HUDEP-2 (cell line): Measurements from ENCODE around the gene BCAS4.

Experiments used
- DNase-seq, 76 experiments: peaks; one replicate each; lab custom pipeline; 2025; ENCODE audit not compliant: unreplicated experiment in 76 of 76; lab: John Stamatoyannopoulos, UW

Gene BCAS4

GRCh38 chr20:50898475-50898874 is 103.6 kb downstream of the BCAS4 start:
- DNase-seq: no peak

DNA sequence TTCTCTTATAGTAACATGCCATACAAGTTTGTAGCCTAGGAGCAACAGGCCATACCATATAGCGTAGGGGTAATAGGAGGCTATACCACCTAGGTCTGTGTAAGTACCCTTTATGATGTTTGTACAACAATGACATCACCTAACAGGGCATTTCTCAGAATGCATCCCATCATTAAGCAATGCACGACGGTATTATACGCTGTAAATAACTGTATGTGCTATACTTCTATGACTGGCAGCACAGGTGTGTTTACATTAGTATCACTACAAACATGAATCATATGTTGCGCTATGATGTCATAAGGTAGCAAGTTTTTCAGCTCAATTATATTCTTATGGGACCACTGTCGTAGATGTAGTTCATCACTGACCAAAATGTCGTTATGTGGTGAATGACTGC is 105.4 kb downstream of the BCAS4 start:
- DNase-seq: no peak

DNA sequence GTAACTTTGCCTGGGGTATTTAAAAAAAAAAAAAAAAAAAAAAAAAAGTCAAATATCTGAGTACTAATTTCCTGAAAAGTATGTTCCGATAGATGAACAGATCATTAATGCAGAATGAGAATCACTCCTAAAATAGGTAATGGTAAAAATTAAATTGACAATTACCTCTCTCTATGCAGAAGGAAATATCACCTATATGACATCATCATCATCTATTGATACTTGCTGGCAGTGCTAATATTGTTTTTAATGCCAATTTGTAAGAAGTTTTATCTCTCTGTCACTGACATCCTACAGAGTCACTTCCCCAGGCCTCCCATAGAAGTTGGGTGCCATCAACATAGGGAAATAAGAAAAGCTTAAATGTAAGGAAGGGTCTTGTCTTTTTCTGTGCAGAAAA is 106.4 kb downstream of the BCAS4 start:
- DNase-seq: no peak

DNA sequence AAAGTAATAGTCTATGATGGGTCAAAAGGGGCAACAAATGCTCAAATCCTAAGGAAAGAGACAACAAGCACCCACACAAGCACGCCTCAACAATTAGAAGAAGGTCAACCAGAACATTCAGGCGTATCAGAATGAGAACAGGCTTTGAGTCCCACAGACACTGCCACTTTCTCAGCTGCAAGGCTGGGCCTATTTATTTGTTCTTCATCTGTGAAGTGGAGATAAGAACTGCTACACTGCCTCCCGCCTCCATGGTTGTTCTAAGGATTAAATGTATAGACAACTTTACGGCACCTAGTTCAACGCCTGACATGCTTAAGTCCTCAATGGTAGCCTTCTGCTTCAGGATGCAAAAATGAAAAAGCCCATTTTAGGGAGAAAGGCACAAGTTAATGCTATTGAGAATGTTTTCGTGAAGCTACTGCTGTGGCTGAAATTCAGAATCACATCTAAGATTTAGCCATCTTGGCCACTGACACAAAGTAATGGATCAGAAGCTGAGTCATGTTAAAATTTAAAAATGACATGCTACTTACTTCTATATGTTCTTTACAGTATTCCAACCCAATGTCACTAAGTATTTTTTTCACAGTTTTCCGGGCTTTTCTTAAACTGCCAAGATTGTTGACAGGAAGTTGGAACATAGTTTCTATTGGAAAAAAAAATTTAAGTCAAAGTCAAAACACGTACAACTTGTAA is 108.6 kb downstream of the BCAS4 start:
- DNase-seq: peak in 72 of 76 experiments; percentile 6 to 89 (median 68)

GRCh38 chr20:50904067-50904570 is 109.3 kb downstream of the BCAS4 start:
- DNase-seq: no peak

DNA sequence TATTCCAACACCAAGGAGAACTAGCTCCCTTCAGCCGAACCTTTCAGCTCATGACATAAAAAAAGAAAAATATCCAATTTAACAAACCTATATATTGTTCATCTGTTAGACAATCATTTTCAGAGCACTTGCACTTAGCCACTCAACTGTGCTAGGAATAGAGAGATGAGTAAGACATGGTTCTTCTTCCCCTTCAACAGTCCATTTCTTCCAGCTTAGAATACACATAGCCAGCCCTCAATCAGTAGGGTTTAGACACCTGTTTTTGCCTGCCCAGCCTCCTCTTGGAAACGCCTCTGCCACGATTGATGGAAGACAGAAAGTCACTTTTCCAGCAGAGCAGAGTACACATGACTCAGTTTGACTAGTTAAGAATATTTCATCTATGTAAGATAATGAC is 114.6 kb downstream of the BCAS4 start:
- no peak for DNase-seq

DNA sequence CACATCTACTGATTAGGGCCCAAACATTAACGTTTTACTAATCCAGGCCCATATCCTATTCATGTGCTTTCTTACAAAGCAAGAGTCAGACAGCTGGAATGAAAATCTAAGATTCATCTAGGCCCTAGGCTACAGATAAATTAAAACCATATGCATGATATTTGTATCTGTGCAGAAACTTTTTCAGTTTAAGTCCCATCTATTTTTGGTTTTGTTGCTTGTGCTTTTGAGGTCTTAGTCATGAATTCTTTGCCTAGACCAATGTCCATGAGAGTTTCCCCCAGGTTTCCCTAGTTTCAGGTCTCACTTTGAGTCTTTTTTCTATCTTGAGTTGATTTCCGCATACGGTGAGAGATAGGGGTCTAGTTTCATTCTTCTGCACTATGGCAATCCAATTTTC is 116.2 kb downstream of the BCAS4 start:
- no peak for DNase-seq

DNA sequence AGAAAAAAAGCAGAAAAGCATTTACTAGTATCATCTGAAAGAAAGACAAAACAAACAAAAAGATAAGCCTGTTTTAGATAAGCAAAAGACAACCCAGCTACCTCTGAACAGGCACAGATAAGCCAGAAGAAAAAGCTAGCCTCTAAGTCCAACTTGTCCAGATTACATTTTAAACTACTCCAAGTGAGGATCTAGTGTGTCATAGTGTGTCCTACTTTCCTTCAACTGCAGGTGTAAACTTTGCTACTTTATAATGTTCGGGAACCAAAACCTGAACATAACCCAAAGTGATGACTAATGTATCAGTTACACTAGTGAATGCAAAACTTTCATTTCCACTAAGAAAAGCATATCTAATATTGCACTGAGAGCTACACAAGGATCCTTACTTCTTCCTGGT is 116.9 kb downstream of the BCAS4 start:
- peak in 6 of 76 experiments; percentile 15 to 37 (median 21) for DNase-seq

GRCh38 chr20:50913690-50914375 is 119.0 kb downstream of the BCAS4 start:
- peak in 29 of 76 experiments; percentile 7 to 61 (median 29) for DNase-seq

DNA sequence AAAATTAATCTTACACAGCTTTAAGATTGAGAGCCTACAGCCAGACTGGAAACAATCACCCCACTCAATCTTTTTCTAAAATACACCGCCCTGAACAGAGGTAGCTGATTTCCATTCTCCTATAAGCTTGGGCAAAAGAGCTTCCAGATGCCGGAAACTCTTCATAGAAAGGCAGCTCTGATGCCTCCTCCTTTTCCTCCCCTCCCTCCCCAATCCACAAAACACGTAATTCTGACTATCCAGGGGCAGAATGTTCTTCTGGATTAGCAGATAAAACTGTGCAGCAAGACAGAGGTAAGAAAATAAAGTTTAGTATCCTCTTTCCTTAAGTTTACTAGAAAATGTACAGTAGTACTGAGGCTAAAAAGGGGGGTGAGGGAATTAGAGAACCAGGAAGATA is 120.6 kb downstream of the BCAS4 start:
- no peak for DNase-seq

DNA sequence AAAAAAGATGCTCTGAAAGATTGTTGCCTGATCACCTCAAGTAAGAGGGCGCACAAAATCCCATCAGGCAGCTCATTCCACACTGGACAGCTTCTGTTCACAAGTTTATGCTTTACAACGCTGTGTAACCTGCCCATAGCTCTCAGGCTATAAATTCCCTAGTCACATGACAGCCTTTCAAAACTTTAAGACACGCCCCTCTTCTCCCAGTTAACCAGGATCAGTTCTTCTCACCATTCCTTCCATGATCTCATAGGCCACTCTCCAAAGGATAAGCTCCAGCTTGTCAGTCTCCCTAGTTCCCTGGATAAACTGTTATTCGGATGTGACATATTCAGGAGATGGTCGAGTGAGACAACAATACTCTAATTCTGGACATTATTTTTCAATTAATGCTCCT is 121.4 kb downstream of the BCAS4 start:
- DNase-seq: no peak

DNA sequence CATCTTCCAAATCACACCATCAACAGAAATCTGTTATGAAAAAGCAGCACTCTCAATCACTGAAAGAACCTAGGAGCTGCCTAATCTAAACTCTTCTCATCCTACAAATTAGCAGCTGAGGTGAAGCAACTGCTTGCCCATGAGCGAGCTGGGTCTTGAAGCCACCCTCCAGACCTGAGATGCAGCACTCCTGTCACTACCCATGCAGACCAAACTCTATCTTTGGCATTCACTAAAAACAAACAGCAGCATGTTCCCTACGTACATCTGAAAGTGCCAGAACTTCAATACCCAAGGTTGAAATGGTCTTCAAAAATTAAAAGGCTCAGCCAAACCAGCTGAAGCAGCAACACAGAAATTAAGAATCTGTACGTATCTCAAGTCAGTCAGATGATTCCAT is 122.1 kb downstream of the BCAS4 start:
- no peak for DNase-seq

DNA sequence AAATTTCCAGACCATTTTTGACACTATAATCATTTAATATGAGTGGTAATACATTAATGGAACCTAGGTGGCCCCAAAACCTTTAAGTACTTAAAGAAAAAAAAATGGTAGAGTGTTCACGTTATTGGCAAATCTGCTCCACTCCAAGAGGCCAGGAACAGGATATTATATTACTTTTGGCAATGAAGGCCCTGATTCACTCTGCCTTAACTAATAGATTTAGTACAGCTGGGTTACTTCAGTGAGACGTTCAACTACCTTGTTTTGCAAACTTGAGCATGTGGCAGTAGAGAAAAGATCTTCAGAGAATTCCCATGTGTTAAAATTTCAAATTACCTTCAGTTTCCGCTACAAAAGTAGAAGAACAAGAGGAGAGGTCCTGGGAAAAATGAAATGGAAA is 123.5 kb downstream of the BCAS4 start:
- DNase-seq: no peak

- no peak for DNase-seq
Measured at GRCh38 chr20:50919567-50919966, 124.7 kb downstream of the BCAS4 start.

GRCh38 chr20:50920997-50921396 is 126.1 kb downstream of the BCAS4 start:
- peak in 6 of 76 experiments; percentile 10 to 39 (median 25) for DNase-seq

GRCh38 chr20:50921803-50922501 is 127.1 kb downstream of the BCAS4 start:
- DNase-seq: no peak

GRCh38 chr20:50924261-50924920 is 129.5 kb downstream of the BCAS4 start:
- DNase-seq: no peak

GRCh38 chr20:50926530-50926929 is 131.7 kb downstream of the BCAS4 start:
- no peak for DNase-seq
